Renal cortex interstitium (tissue), 3 donors: ENCODE measurements around the gene CR2. TPM values are rescaled to one million over a fixed set of nuclear protein-coding genes. Genes with fewer than 3 reads are reported as not detected.

ENCODE experiments used
- polyA plus RNA-seq, 3 donors: library from polyadenylated mRNA; unstranded; fragments of 120-200 nt; gene quantifications; one replicate each; pipeline ENCODE4 v1.2.1, GENCODE V29; 2013; ENCODE audit not compliant: insufficient read length in 3 of 3

Gene CR2
- polyA plus RNA-seq, 3 donors = 0.98 to 1.6 (median 1.3) TPM

Other genes starting within 250 kb of the CR2 start
- gene CD55, start 132.7 kb upstream of the CR2 start, polyA plus RNA-seq = 10 to 100 TPM; 47.8 to 60.8 (median 53.9) TPM
- 10 to 100 TPM; 15.4 to 20.7 (median 18.0) TPM for gene CR1, start 41.8 kb downstream of the CR2 start, polyA plus RNA-seq
- gene CR1L, start 190.8 kb downstream of the CR2 start, polyA plus RNA-seq = 1 to 10 TPM; 1.3 to 1.6 (median 1.3) TPM